ENCODE measurements around the gene ZNF526.

- TF ChIP-seq CTCF (IDR thresholded peaks at IDR 0.05) (no peak), POLR2A (IDR thresholded peaks at IDR 0.05) (no peak)
These were observed 13.0 kb upstream of the ZNF526 start for GRCh38 chr19:42206871-42207755.
